Fibroblast of skin of right quadriceps (primary cell): ENCODE data around the gene GLRA3.
A peak's percentile ranks its signal among the peaks of the same experiment; 100 is the strongest.

ENCODE experiments used
- DNase-seq: peaks from one replicate; pipeline ENCODE4 v3.0.0-alpha.2; 2013

GLRA3 gene

DNA sequence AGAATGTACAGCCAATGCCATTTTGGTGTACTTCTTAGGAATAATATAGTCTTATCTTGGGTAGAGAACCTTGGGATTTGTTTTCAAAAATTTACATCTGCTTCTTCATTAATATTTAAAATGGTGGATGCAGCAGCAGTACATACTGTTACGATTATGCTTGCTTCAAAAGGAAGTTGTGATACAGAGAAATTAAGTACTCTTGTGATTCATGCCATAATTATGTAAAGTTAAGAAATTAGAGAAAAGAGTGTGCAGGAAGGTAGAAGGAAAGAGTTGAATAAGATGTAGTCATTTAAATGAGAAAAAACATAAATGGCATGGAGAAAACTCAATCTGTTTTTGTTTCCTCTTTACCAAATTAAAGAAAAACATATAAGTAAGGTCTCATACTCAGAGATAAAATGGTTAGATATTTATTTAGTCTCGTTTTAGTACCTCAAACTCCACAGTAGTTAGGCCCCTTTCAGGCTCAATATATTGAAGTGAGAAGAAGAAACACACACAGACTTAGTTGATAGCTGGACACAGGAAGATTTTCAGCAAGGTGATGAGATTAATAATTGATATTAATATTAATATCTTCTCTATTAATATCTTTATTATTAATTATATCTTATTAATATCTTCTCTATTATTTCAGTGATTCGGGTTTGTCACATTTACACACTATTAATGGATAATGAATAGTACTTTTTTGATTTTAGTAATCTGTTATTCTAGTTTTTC is 236.6 kb downstream of the GLRA3 start:
- peak; percentile 32 for DNase-seq

DNA sequence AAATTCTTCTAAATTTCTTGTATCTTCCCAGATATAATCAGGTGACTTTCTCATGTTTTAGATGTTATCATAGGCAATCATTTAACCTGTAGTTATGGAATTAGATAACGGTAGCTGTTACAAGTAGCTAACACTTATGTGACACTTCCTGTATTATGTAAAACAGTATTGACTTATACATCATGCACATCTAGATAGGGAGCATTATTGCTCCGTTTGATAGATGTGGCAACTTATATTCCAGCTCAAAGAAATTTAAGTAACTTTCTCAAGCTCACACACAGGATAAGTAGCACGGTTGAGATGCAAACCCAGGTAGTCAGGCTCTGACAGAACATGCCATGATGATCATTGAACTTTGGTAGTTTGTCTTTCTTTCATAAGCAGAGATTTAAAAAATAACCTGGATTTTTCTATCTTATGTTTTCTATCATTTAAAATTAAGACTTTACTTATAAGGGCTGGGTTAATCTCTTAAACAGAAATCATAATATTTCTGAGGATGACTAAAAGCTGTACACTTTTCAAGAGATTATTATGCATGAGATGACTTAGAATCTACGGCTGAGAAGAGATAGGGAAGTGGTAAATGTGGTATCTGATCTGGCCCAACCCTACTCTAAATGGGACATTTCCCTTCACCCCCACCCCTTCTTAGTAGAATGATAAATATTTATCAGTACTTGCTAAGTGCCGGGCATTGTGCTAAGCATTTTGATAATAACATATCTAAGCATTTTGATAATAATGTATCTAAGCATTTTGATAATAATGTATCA is 237.6 kb downstream of the GLRA3 start:
- DNase-seq, result no peak

DNA sequence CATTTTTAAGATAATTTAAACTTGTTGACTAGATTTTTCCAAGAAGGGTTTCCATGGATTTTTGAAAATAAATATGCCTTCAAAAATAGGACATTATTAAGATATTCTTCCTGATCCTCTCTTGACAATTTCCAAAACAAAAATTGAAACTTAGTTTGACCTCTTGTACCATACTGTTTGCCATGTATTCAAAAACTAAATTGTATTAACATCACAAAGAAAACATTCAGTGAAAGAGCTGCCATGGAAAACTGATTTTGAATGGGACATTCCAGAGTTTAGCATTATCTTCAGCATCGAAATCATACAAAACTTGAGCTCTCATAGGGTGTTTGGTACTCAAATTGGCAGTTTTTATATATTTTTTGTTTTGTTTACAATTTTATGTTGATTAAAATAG is 238.7 kb downstream of the GLRA3 start:
- DNase-seq, result no peak
